Stimulated activated CD4-positive, alpha-beta T cell treated with anti-CD3 and anti-CD28 coated beads, Interleukin-4, amount 100 ng/mL, for 48 hours (primary cell): ENCODE data around the gene DOK4.
"Not testable (repeated sequence)": the region's sequence is repeated elsewhere in the genome, so short reads cannot be mapped to it uniquely, and the experiment has no call there.

ENCODE experiments used
- DNase-seq, 2 donors: peaks; one replicate each; pipeline ENCODE4 v3.0.0-alpha.2; 2020; ENCODE audit warnings: low read depth in 2 of 2

Gene DOK4

DNA sequence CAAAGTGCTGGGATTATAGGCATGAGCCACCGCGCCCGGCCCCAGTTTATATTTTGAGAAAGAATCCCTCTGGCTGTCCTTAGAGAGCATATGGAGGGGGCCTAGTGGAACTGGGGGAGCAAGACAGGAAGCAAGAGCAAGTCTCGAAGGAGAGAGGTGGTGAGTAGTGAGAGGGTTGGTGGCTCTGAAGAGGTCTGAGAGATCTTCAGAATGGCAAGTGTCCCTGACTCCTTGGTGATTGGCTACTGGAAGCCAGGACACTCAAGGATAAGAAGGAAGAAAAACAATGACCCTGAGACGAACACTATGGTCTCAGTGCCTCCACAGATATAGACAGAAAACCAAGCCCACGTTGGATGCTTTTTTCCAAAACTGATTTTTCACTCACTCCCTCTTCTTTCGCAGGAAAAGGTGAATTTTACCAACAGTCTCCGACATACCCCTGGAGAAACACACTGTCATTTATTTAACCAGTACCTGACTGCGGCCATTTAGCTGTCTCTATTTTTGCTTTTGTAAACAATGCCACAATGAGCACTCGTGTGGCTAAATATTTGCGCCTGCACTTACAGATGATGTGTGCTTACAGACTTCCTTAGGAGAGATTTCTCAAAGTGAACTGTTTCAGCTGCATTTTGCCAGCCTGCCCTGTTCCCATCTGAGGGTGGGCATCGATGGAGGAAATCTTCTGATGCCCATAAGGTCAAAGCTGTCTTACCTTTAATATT is 15.9 kb upstream of the DOK4 start:
- no peak for DNase-seq

DNA sequence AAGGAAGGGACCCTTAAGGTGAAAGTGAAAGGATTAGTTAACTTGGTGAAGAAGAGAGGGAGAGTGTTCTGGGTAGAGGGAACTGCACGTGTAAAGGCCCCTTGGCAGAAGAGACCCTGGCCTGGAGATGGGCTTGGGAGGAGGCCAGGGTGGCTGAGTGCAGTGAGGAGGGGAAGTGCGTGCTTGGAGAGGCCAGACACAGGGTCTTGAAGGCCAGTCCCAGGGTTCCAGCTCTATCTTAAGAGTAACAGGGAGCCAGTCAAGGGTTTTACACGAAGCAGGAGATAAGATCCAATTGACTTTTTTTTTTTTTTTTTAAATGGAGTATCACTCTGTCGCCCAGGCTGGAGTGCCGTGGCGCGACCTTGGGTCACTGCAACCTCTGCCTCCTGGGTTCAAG is 15.2 kb upstream of the DOK4 start:
- no peak for DNase-seq

DNA sequence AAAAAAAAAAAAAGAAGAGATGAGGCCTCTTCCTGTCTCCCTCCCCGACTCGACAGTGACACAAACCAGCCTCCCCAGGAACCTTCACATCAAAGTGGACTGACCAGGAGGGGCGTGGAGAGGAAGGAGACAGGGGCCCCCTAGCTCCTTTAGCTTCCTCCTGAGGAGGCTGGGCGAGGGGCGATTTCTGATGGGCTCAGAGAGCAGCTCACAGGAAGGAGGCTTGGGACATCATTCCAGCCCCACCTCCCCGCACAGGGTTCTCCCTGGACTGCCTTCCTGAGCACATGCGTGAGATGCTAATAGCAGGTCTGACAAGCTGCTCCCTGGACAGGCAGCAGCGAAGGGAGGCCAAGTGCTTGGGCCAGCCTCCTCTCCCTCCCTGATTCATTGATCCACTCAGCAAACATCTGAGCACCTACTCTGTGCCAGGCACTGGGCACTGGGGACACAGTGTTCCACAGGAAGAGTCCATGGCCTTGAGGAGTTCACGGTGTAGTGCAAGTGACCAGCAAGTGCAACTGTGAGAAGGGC is 14.4 kb upstream of the DOK4 start:
- DNase-seq: no peak

GRCh38 chr16:57499941-57500340 is 13.6 kb upstream of the DOK4 start:
- DNase-seq: not testable (repeated sequence)

DNA sequence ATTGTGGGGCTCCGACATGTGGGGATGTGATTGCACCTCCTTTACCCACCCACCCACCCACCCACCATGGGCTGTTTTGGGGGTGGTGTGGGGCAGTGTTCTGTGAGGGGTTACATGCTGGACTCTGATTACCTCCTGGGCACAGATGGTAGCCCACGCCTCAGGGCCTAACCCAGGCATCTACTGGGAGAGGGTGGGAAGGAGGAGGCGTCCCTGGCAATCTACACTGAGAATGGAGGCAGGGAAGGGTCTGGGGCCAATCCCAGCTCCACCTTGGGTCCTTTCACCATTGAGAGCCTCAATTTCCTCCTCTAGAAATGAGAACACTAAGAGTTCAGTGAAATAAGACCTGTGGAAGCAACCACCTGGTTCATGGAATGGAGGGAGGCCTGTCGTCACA is 11.7 kb upstream of the DOK4 start:
- DNase-seq: no peak

GRCh38 chr16:57497121-57497520 is 10.8 kb upstream of the DOK4 start:
- no peak for DNase-seq

DNA sequence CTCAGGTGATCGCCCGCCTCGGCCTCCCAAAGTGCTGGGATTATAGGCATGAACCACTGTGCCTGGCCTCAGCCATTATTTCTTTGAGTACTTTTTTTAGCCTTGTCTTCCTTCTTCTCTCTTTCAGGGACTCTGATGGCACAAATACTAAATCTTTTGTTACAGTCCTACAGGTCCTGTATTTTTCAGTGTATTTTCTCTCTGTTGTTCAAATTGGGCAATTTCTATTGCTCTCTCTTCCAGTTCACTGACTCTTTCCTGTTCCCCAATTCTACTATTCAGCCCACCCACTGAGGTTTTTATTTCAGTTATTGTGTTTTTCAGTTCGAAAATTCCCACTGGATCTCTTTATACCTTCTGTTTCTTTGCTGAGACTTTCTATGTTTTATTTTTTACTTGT is 7.5 kb upstream of the DOK4 start:
- no peak for DNase-seq

DNA sequence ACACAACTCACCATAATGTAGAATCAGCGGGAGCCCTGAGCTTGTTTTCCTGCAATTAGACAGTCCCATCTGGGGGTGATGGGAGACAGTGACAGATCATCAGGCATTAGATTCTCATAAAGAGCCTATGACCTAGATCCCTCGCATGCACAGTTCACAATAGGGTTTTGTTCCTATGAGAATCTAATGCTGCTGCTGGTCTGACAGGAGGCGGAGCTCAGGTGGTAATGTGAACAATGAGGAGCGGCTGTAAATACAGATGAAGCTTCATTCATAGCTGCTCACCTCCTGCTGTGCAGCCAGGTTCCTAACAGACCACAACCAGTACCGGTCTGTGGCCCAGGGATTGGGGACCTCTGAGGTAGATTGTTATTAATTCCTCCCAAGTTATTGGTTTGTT is 2.9 kb upstream of the DOK4 start:
- DNase-seq: no peak

- DNase-seq: no peak
Observed at GRCh38 chr16:57486858-57487834, 853 bp upstream of the DOK4 start.

DNA sequence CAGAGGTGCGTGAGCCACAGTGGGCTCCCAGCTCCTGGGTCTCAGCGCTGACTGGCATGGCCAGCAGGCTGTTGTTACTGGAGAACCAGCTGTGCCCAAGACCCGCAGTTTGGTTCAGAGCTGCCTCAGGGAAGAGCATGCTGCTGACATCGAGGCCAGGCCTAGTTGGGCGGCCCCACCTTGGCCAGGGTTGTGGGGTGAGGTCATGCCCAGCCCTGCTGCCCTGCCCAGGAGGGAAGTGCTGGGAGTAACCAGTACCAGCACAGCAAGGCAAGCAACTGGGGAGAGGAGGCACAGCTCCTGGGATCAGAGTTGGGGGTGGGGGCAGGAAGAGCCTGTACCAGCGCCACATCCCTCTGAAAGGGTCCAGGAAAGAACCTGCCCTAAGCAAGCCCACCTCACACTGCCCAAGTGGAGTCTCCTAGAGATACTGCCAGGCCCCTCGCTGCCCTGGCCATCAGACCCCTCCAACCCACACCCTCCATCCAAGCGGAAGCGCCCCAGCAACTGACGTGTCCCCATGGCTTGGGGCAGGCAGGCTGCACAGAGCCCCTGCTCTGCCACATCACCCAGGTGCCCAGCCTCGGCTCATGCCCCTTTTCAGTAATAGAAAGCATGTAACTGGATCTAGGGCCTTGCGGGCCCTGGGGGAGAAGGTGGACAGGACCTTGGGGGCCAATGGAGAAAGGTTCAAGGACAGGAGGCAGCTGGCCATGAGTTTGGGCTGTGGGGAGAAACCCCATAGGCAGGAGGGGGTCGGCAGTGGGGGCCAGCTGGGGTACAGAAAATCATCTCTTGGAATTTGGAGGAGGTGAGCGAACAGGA is 990 bp downstream of the DOK4 start:
- DNase-seq: no peak

- no peak for DNase-seq
Observed at GRCh38 chr16:57484515-57485005, 1.7 kb downstream of the DOK4 start.

- DNase-seq: no peak
Observed at GRCh38 chr16:57483725-57484514, 2.4 kb downstream of the DOK4 start.

- no peak for DNase-seq
Observed at GRCh38 chr16:57482845-57483545, 3.3 kb downstream of the DOK4 start.

DNA sequence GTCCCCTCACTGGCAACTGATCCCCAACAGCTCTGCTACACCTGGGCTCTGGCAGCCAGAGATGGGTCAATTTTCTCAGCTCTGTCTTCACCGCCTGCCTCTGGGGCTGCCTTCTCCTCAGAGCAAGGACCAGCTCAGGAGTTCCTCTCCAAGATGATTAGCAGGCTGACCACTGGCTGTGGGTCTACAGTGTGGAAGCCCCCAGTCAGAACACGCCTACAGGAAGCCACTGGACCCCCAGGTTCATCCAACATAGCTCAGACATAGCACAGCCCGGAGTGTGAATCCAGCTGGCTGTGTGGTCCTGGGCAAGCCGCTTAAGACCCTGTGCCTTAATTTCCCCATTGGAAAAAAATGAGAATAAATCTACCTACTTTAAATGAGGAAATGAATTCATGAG is 4.9 kb downstream of the DOK4 start:
- DNase-seq: no peak

- no peak for DNase-seq
Observed at GRCh38 chr16:57480754-57481230, 5.5 kb downstream of the DOK4 start.

- DNase-seq: no peak
Observed at GRCh38 chr16:57479976-57480753, 6.1 kb downstream of the DOK4 start.

DNA sequence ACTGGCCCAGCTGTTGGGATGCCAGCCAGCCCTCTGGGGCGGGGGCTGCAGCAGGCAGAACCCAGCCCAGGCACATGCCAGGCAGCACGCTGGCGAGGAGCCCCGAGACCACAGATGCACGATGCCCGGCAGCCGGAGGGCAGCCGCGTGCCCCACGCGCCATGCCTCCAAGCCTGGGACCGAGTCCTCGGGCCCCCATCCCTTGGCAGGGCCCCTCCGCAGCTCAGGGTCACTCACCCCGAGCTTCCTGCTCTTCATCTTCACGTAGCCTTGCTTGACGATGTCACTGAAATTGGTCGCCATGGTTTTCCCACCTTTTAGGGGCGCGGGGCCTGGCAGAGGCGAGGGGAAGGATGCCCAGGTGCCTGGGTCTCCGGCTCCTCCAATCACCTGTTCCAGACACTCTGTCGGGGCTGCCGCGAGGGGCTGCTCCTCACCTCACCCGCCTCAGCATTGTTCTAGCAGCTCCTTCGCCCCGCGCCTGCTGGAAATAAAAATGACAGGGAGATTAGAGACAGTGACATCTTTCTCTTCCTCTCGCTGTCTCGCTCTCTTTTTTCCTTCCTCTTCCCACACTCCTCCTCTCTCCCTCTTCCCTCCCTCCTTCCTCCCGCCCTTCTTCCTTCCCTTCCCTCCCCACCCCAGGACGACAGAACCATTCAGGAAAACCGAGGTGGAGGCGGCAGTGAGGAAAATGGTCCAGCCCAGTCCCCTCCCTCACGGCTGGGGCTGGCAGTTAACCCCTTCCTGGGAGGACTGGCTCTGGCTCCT is 6.9 kb downstream of the DOK4 start:
- DNase-seq: no peak

DNA sequence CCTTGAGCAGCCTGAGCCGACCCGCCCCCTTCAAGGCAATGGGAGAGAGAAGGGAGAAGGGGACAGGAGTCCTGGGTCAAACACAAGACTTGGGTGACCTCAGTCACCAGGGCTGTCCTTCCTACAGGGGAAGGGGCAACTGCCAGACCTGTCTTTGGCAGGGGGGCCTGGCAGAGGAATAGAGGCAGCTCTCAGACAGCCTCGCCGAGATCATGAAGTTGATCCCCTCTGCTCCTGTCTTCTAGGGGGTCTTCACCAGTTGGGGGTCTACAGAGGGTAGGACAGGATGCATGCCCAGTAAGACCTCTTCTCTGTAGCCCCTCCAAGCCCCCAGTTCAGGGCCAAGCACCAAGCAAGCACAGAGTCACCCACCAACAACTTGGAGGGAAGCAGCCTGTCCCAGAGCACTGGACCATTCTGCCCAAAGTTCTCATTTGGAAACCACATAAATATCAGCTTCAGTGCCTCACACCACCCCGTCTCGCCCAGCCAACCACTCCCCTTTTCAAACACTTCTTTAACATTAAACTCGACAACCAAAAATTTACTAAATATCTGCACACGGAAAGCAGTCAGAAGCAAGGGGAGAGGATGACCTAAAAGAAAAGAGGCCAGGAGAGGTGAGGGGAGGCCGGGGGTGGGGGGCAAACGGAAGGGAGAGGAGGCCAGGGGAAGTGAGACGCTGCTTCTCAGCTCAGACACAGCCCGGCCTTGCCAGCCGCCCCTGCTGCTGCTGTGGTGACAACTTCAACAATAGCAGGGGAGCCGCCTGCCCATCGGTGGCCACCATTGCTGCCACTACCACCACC is 7.7 kb downstream of the DOK4 start:
- DNase-seq: no peak
